Common myeloid progenitor, CD34-positive (primary cell): ENCODE measurements around the gene SORBS2.

ENCODE experiments used
- CTCF ChIA-PET: fragments of 350-600 bp; sonication (Branson Sonifier 250); formaldehyde crosslinking; loops from one replicate; lab custom pipeline; 2021; ENCODE audit warnings: antibody characterized with exemption; lab: Charles Lee
- POLR2A ChIA-PET: fragments of 350-600 bp; sonication (Branson Sonifier 250); formaldehyde crosslinking; loops from one replicate; lab custom pipeline; 2021; ENCODE audit warnings: antibody characterized with exemption; lab: Charles Lee
- DNase-seq, 3 donors: peaks; one replicate each; pipeline versions ENCODE4 v3.0.0 to v3.0.0-alpha.2; 2013
- H3K27ac ChIP-seq, 2 experiments: 1 replicate in 1 of 2; 2 replicates in 1 of 2; pipeline ENCODE4 v1.7.0; 2013; ENCODE audit warnings: inconsistent platforms in 2 of 2, low read length in 2 of 2, mild to moderate bottlenecking in 2 of 2, low read depth in 1 of 2, moderate library complexity in 1 of 2; ENCODE audit not compliant: severe bottlenecking in 2 of 2, insufficient read depth in 1 of 2, poor library complexity in 1 of 2
- H3K27me3 ChIP-seq, 5 experiments: replicated peaks in 2 of 5; 1 replicate in 3 of 5; 2 replicates in 2 of 5; pipeline versions ENCODE4 v1.6.1 to v1.7.0; 2013; ENCODE audit warnings: low read length in 4 of 5, mild to moderate bottlenecking in 2 of 5, moderate library complexity in 2 of 5, inconsistent platforms in 1 of 5; ENCODE audit not compliant: insufficient read depth in 5 of 5, control insufficient read depth in 4 of 5
- H3K36me3 ChIP-seq, 4 experiments: 1 replicate in 2 of 4; 2 replicates in 2 of 4; pipeline versions ENCODE4 v1.6.1 to v1.7.0; 2013; ENCODE audit warnings: low read length in 3 of 4, control low read depth in 1 of 4, mild to moderate bottlenecking in 1 of 4; ENCODE audit not compliant: control insufficient read depth in 4 of 4, insufficient read depth in 4 of 4
- H3K4me1 ChIP-seq, 4 experiments: 1 replicate in 3 of 4; 2 replicates in 1 of 4; pipeline versions ENCODE4 v1.6.1 to v1.7.1; 2013; ENCODE audit warnings: low read length in 3 of 4, mild to moderate bottlenecking in 3 of 4, control low read depth in 1 of 4, inconsistent platforms in 1 of 4, moderate library complexity in 1 of 4; ENCODE audit not compliant: control insufficient read depth in 4 of 4, insufficient read depth in 4 of 4; ENCODE audit errors: control extremely low read depth in 1 of 4
- H3K4me3 ChIP-seq, 7 experiments: 1 replicate in 4 of 7; 2 replicates in 3 of 7; pipeline versions ENCODE4 v1.5.1 to v1.7.0; 2013; ENCODE audit warnings: mild to moderate bottlenecking in 7 of 7, low read length in 6 of 7, moderate library complexity in 6 of 7, inconsistent platforms in 2 of 7, low read depth in 2 of 7, control low read depth in 1 of 7; ENCODE audit not compliant: insufficient read depth in 4 of 7, control insufficient read depth in 1 of 7; ENCODE audit errors: extremely low read depth in 1 of 7
- H3K9me3 ChIP-seq, 5 experiments: 1 replicate in 4 of 5; 2 replicates in 1 of 5; pipeline versions ENCODE4 v1.6.1 to v1.7.1; 2013; ENCODE audit warnings: low read length in 4 of 5, mild to moderate bottlenecking in 2 of 5, inconsistent platforms in 1 of 5, low read depth in 1 of 5, moderate library complexity in 1 of 5; ENCODE audit not compliant: control insufficient read depth in 4 of 5, insufficient read depth in 2 of 5; ENCODE audit errors: control extremely low read depth in 1 of 5
- WGBS: methylation state at CpG from one replicate; pipeline ENCODE4 v1.1.5; 2013; ENCODE audit not compliant: insufficient coverage; 5-methylcytosine and 5-hydroxymethylcytosine counted together

Gene SORBS2

DNA sequence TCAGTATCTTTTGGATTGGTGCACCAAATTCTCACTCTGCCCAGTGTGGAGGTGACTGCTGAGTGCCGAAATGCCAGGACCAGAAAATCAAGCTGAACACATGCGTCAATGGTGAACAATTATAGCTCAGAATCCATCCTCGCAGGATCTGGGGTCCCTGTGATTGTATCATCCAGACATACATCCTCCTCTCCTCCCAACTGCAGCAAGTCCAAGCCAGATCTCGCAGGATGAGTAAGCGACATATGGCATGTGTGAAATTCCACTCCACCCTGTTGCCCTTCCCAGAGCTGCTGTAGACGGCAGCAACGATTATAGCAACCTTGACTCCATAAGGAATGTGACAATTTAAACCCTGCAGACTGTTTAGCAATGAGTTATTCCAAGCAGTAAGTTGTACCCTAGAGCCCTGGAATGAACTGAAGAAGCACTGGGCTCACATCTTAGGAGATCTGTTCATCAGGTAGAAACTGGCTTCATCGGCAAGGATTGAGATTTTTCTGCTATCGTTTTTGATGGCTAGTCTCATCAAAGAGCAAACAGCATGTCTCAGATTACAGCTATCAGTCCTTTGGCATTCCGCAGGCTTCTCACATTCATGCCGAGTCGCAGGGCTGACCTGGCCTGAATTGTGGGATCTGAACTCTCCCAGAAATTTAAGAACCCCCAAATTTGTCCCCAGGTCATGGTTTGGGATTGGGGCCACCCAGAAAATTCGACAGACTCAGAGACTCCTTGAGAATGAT is 35.5 kb upstream of the SORBS2 start:
- WGBS: 84% methylated on average over 12 of the region's 13 CpGs
- Histone ChIP-seq H3K27me3 (no peaks in the 10 kb centered on the region), H3K4me1 (no peaks in the 10 kb centered on the region), H3K36me3 (no peaks in the 10 kb centered on the region), H3K4me3 (no peak overlapping the region), H3K27ac (no peak overlapping the region), H3K9me3 (peaks cover 0 to 9% (median 0%) of the 10 kb centered on the region in 5 experiments)
- ChIA-PET CTCF (no interaction called here), POLR2A (no interaction called here)
- no peak for DNase-seq

DNA sequence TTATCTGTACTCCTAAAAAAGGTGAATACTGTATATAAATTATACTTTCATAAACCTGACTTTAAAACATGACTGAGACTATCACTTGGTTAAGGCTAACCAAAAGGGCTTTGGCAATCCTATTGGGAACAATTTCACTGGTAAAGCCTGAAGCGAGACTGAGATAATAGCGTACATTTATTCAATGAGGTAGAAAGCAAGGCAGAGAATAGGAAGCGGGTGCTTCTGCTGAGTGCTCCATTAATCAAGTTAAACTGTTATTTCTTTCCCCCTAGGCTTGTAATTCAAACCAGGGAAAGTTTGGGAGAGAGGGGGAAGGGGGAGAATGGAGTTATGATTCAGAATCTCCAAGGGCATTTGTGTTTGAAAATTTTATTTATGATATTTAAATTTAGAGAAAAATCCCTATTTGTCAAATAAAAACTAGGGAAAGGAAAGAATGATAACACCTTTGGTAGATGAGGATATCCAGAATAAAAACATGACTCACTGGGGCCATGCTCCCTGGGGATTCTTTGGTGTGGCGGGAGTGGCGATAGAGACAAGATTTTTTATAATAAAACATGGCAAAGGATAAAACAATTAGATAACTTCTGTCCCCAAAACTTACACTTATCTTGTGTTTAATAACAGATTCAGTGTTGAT is 34.6 kb upstream of the SORBS2 start:
- Histone ChIP-seq H3K9me3 (peaks cover 0 to 9% (median 0%) of the 10 kb centered on the region in 5 experiments), H3K4me3 (no peak overlapping the region), H3K36me3 (no peaks in the 10 kb centered on the region), H3K4me1 (no peaks in the 10 kb centered on the region), H3K27me3 (no peaks in the 10 kb centered on the region), H3K27ac (no peak overlapping the region)
- POLR2A ChIA-PET: no interaction called here
- 100% methylated on average over 3 of the region's 5 CpGs for WGBS
- DNase-seq: no peak
- CTCF ChIA-PET: no interaction called here

DNA sequence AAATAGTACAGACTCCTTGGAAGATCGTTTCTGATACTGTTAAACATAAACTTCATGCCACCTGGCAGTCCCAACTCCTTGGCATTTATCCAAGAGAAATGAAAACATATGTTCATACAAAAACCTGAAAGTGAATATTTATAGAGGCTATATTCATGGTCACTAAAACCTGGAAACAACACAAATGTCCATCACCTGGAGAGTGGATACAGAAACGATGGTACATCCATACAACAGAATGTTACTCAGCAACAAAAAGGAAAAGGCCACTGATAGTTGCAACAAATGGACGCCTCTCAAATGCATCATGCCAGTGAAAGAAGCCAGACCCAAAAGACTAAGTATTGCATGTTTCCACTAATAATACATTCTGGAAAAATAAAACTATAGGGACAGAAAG is 34.0 kb upstream of the SORBS2 start:
- ChIA-PET POLR2A (no interaction called here), CTCF (no interaction called here)
- no peak for DNase-seq
- no peak overlapping the region for H3K27ac ChIP-seq
- H3K4me1 ChIP-seq: no peaks in the 10 kb centered on the region
- peaks cover 0 to 9% (median 0%) of the 10 kb centered on the region in 5 experiments for H3K9me3 ChIP-seq
- 100% methylated on average over 1 of the region's 3 CpGs for WGBS
- H3K27me3 ChIP-seq: no peaks in the 10 kb centered on the region
- no peak overlapping the region for H3K4me3 ChIP-seq
- H3K36me3 ChIP-seq: no peaks in the 10 kb centered on the region

DNA sequence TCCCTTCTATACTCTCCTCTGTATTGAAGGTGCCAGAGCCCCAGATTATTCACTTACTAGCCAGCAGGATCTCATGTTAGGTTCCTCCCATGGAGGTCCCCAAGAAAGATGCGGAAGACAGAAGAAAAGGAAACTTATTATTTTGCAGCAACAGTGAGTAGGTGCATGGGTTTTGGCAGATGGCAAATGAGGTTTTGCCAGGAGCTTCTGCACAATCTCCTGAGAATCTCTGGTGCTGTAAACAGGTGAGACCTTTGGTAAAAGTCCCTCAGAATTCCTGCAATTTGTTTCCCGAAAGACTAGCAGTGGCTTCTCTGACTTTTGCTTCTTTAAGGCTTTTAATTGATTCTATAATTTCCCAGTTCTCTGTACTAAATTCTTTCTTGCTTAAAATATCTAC is 29.5 kb upstream of the SORBS2 start:
- POLR2A ChIA-PET: no interaction called here

DNA sequence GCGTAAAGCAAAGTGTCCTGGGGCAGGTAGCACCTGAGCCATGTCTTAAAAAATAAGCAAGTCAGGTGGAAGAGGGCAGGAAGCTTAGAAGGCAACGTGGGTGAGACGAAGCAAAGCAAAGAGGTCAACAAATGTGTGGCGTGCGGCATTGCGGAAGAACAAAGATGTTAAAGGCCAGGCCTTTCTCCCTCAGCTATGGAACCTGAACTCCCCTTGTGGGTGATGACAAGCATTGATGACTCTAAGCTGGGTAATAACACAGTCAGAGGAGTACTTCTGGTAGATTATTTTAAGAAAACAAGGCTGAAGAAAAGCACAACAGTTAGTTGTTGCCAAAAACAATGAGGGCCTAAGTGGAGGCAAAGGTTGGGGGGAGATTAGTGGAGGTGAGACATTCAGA is 29.0 kb upstream of the SORBS2 start:
- CTCF ChIA-PET: no interaction called here

More for the DNA sequence above, 29.5 kb upstream of the SORBS2 start:
- Histone ChIP-seq H3K4me1 (no peaks in the 10 kb centered on the region), H3K9me3 (peaks cover 0 to 2% (median 0%) of the 10 kb centered on the region in 5 experiments), H3K27ac (no peak overlapping the region), H3K36me3 (no peaks in the 10 kb centered on the region), H3K27me3 (no peaks in the 10 kb centered on the region), H3K4me3 (no peak overlapping the region)
- CTCF ChIA-PET: no interaction called here
- WGBS: 100% methylated on average over 1 of the region's 2 CpGs
- DNase-seq: no peak

DNA sequence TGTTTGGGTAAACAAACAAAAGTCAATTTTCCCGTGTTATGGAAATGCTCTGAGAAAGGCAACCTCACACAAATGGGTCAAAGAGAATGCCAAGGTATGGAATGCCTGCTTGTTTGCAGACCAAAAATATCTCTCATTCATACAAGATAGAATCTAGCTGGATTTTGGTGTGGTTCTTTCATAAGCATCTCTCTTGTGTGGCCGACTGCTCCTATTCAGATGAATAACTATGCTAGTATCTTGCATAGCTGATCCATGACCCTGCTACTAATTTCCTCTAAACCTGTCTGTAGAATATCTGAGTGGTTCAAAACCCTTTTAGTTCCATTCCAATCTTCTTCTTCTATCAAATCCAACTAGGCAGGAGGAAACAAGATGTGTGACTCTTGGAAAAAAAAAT is 28.2 kb upstream of the SORBS2 start:
- CTCF ChIA-PET: no interaction called here
- DNase-seq: no peak
- no peaks in the 10 kb centered on the region for H3K4me1 ChIP-seq
- H3K9me3 ChIP-seq: no peaks in the 10 kb centered on the region
- H3K36me3 ChIP-seq: no peaks in the 10 kb centered on the region
- H3K27ac ChIP-seq: no peak overlapping the region
- no peak overlapping the region for H3K4me3 ChIP-seq
- no peaks in the 10 kb centered on the region for H3K27me3 ChIP-seq
- 100% methylated on average over 1 of the region's 2 CpGs for WGBS
- POLR2A ChIA-PET: no interaction called here

More for the DNA sequence above, 29.0 kb upstream of the SORBS2 start:
- no peaks in the 10 kb centered on the region for H3K36me3 ChIP-seq
- no peaks in the 10 kb centered on the region for H3K27me3 ChIP-seq
- no peaks in the 10 kb centered on the region for H3K4me1 ChIP-seq
- no peak for DNase-seq
- H3K9me3 ChIP-seq: peaks cover 0 to under 1% (median 0%) of the 10 kb centered on the region in 5 experiments
- WGBS: 97% methylated on average over 6 of the region's 6 CpGs
- H3K4me3 ChIP-seq: no peak overlapping the region
- H3K27ac ChIP-seq: no peak overlapping the region
- POLR2A ChIA-PET: no interaction called here

DNA sequence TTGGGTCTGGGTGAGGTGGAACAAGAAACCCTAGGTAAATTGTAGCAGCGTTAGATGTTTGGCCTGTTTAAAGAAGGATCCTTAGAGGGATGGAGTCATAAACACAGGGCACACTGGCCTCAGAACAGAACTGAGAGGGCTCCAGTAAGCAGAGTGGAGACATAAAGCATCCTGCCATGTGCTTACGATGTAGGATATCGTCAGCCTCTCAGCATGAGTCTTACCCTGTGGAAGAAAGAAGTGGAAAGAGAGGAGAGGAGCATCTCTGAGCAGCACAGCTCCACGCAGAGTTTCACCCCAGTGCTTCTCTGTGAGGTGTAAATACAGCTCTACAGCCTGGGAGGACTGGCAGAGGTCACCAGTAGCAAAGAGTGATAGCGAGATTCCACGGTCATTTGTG is 27.8 kb upstream of the SORBS2 start:
- Histone ChIP-seq H3K27ac (no peak overlapping the region), H3K4me1 (no peaks in the 10 kb centered on the region), H3K9me3 (no peaks in the 10 kb centered on the region), H3K27me3 (no peaks in the 10 kb centered on the region), H3K4me3 (no peak overlapping the region), H3K36me3 (no peaks in the 10 kb centered on the region)
- POLR2A ChIA-PET: no interaction called here
- CTCF ChIA-PET: no interaction called here
- no peak for DNase-seq
- 92% methylated on average over 4 of the region's 6 CpGs for WGBS
